ENCODE measurements around the gene ANKS3. TPM values are rescaled to one million over a fixed set of nuclear protein-coding genes. Genes with fewer than 3 reads are reported as not detected.

ANKS3 gene
- total RNA-seq, 1 donor from 2014 or later: 8.7 TPM

- H3K36me3 ChIP-seq: peaks cover 32% of the 10 kb centered on the region
- DNase-seq: no peak
- no peak for TF ChIP-seq CTCF (IDR thresholded peaks at IDR 0.05; ENCODE audit: borderline replicate concordance)
- H3K4me1 ChIP-seq: peaks cover 59% of the 10 kb centered on the region
- H3K4me3 ChIP-seq: peak overlapping the region; percentile 100
- no peaks in the 10 kb centered on the region for H3K9me3 ChIP-seq (replicated peaks)
- intact Hi-C loops (cut with micrococcal nuclease): no loop called here
- peak overlapping the region; percentile 92 for H3K27ac ChIP-seq (replicated peaks)
- H3K27me3 ChIP-seq (ENCODE audit: low read depth): no peaks in the 10 kb centered on the region
Observed at GRCh38 chr16:4692460-4693295, 41.4 kb downstream of the ANKS3 start.

DNA sequence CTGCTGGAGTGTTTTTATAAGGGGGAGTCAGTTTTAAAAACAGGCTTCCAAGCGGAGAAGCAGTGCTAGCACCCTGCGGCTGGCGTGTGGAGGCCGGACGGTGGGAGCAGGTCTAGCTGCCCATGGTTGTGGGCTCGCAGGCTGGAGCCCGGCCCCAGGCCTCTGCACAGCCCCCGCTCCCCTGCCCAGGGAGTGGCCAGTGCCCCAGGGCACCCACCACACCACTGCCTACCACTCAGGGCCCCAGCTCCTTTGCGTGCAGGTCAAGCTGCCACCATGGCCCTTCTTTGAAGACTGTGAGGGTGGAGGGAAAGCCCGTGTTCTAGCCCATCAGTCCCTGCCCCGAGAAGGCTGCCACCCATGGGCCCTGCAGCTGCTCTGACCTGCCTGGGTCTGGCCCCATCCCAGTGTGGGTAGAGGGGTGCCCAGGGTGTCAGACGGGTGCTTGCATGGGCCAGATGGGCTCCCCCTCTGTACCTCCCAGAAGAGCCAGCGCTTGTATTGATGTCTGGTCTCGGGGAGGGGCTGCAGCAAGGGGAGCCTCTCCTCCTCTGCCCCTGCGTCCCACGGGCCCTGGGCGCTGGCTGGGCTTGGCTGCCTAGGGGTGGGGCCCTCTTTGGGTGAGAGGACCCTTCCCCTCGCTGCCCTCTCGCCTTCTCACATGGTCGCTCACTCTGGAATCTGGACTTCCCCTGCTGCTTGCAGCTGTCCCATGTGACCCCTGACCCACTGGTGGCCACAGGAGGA is 42.2 kb downstream of the ANKS3 start:
- no peaks in the 10 kb centered on the region for H3K9me3 ChIP-seq (replicated peaks)
- TF ChIP-seq CTCF (IDR thresholded peaks at IDR 0.05; ENCODE audit: borderline replicate concordance): no peak
- peaks cover 26% of the 10 kb centered on the region for H3K36me3 ChIP-seq
- intact Hi-C loops (cut with micrococcal nuclease): no loop called here
- peaks cover 58% of the 10 kb centered on the region for H3K4me1 ChIP-seq
- DNase-seq: no peak
- H3K27me3 ChIP-seq (ENCODE audit: low read depth): no peaks in the 10 kb centered on the region
- no peak overlapping the region for H3K27ac ChIP-seq (replicated peaks)
- no peak overlapping the region for H3K4me3 ChIP-seq

- Histone ChIP-seq H3K36me3 (peaks cover 26% of the 10 kb centered on the region), H3K4me1 (peaks cover 50% of the 10 kb centered on the region), H3K27me3 (ENCODE audit: low read depth) (no peaks in the 10 kb centered on the region), H3K9me3 (replicated peaks) (no peaks in the 10 kb centered on the region), H3K4me3 (no peak overlapping the region), H3K27ac (replicated peaks) (no peak overlapping the region)
- TF ChIP-seq CTCF (IDR thresholded peaks at IDR 0.05; ENCODE audit: borderline replicate concordance): no peak
- intact Hi-C loops (cut with micrococcal nuclease): no loop called here
- no peak for DNase-seq
Observed at GRCh38 chr16:4690946-4691665, 43.0 kb downstream of the ANKS3 start.

- no peak for TF ChIP-seq CTCF (IDR thresholded peaks at IDR 0.05; ENCODE audit: borderline replicate concordance)
- Histone ChIP-seq H3K27ac (replicated peaks) (no peak overlapping the region), H3K36me3 (peaks cover 31% of the 10 kb centered on the region), H3K4me1 (peaks cover 40% of the 10 kb centered on the region), H3K4me3 (no peak overlapping the region), H3K9me3 (replicated peaks) (no peaks in the 10 kb centered on the region), H3K27me3 (ENCODE audit: low read depth) (no peaks in the 10 kb centered on the region)
- no peak for DNase-seq
- intact Hi-C loops (cut with micrococcal nuclease): no loop called here
Observed at GRCh38 chr16:4689864-4690704, 44.0 kb downstream of the ANKS3 start.

Measured in left ventricle myocardium inferior (tissue), 1 donor.